ENCODE measurements around the gene RRAS2. TPM values are rescaled to one million over a fixed set of nuclear protein-coding genes. Genes with fewer than 3 reads are reported as not detected.

The RRAS2 gene
- total RNA-seq, 2 donors from 2014 or later, result 75.1 to 99.7 TPM

DNA sequence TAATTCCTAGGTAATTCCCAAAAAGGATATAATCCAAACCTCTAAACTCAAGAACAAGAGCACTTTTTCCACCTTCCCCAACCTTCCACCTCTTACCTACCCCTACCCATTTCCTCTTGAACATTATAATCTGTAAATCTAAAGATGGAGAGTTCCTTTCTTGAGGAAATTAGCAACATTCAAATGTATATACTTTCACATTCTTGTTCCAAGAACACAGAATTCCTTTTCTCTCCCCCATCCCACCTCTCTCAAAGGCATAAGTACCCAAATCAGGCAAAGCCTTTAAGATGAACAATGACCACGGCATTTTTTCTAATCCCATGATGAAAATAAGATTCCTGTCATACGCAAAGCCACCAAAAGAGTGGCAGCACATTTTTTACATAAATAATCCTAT, 18.3 kb downstream of the RRAS2 start:
- DNase-seq, result no peak
- TF ChIP-seq, protein P1, sequence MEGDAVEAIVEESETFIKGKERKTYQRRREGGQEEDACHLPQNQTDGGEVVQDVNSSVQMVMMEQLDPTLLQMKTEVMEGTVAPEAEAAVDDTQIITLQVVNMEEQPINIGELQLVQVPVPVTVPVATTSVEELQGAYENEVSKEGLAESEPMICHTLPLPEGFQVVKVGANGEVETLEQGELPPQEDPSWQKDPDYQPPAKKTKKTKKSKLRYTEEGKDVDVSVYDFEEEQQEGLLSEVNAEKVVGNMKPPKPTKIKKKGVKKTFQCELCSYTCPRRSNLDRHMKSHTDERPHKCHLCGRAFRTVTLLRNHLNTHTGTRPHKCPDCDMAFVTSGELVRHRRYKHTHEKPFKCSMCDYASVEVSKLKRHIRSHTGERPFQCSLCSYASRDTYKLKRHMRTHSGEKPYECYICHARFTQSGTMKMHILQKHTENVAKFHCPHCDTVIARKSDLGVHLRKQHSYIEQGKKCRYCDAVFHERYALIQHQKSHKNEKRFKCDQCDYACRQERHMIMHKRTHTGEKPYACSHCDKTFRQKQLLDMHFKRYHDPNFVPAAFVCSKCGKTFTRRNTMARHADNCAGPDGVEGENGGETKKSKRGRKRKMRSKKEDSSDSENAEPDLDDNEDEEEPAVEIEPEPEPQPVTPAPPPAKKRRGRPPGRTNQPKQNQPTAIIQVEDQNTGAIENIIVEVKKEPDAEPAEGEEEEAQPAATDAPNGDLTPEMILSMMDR (conservative IDR thresholded peaks at IDR 0.05), result no peak
- Mint-ChIP-seq H3K27me3 (ENCODE audit: insufficient read depth) (no peaks in the 10 kb centered on the region), H3K9me3 (peaks cover 10% of the 10 kb centered on the region), H3K4me1 (peaks cover 30% of the 10 kb centered on the region), H3K4me3 (peak overlapping the region; percentile 28), H3K27ac (peak overlapping the region; percentile 77), H3K36me3 (ENCODE audit: low read depth) (peaks cover 14% of the 10 kb centered on the region)
- 34 to 60% methylated on average over 2 of the region's 2 CpGs for WGBS, 2 experiments (ENCODE audit: insufficient coverage in 1 of 2, insufficient read length in 1 of 2)
- peak overlapping the region; percentile 42 for H3K4me3 ChIP-seq (ENCODE audit: low read length)
- H3K4me1 ChIP-seq (ENCODE audit: control insufficient read depth, insufficient read depth, low read length), result peaks cover 2% of the 10 kb centered on the region
- H3K9ac ChIP-seq (ENCODE audit: extremely low read depth, low read length, poor library complexity, severe bottlenecking), result no peak overlapping the region
- H3K36me3 ChIP-seq (ENCODE audit: control insufficient read depth, insufficient read depth, low read length), result no peaks in the 10 kb centered on the region
- peak overlapping the region; percentile 42 for H3K27ac ChIP-seq (ENCODE audit: low read depth, low read length)
- peaks cover 14% of the 10 kb centered on the region for H3K9me3 ChIP-seq (ENCODE audit: control insufficient read depth, low read length)
- no peaks in the 10 kb centered on the region for H3K27me3 ChIP-seq (ENCODE audit: control insufficient read depth, insufficient read depth, low read length, poor library complexity, severe bottlenecking)

DNA sequence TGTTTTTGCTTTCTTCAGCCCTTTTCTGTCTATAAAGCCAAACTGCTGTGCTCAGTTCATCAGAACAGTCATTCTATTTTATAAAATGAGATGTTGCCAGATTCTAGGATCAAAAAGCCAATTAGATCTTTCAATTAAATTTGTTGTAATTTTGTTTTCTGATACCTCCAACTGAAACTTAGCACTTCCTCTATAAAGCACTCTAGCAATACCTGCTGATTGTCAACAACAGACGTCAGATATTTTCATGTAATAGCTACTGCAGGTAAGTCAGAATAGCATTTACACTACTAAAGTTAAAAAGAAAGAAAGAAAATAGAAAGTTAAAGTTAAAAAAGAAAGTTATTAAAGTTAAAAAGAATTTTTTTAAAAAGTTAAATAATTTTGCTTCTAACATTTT, 19.6 kb downstream of the RRAS2 start:
- TF ChIP-seq, protein P1 (conservative IDR thresholded peaks at IDR 0.05), result no peak
- Histone ChIP-seq H3K4me1 (ENCODE audit: control insufficient read depth, insufficient read depth, low read length) (peaks cover 2% of the 10 kb centered on the region), H3K27ac (ENCODE audit: low read depth, low read length) (no peak overlapping the region), H3K36me3 (ENCODE audit: control insufficient read depth, insufficient read depth, low read length) (no peaks in the 10 kb centered on the region), H3K9me3 (ENCODE audit: control insufficient read depth, low read length) (peaks cover 14% of the 10 kb centered on the region), H3K4me3 (ENCODE audit: low read length) (no peak overlapping the region), H3K27me3 (ENCODE audit: control insufficient read depth, insufficient read depth, low read length, poor library complexity, severe bottlenecking) (no peaks in the 10 kb centered on the region), H3K9ac (ENCODE audit: extremely low read depth, low read length, poor library complexity, severe bottlenecking) (no peak overlapping the region)
- peak overlapping the region; percentile 22 for H3K27ac Mint-ChIP-seq
- DNase-seq, result no peak
- H3K4me1 Mint-ChIP-seq, result peaks cover 39% of the 10 kb centered on the region
- H3K36me3 Mint-ChIP-seq (ENCODE audit: low read depth), result peaks cover 11% of the 10 kb centered on the region
- H3K4me3 Mint-ChIP-seq, result no peak overlapping the region
- WGBS, 2 experiments (ENCODE audit: insufficient coverage in 1 of 2, insufficient read length in 1 of 2), result 100% methylated on average over 1 of the region's 1 CpG; no CpG with 5 or more reads in 1 of the 2 experiments
- peaks cover 10% of the 10 kb centered on the region for H3K9me3 Mint-ChIP-seq
- no peaks in the 10 kb centered on the region for H3K27me3 Mint-ChIP-seq (ENCODE audit: insufficient read depth)

DNA sequence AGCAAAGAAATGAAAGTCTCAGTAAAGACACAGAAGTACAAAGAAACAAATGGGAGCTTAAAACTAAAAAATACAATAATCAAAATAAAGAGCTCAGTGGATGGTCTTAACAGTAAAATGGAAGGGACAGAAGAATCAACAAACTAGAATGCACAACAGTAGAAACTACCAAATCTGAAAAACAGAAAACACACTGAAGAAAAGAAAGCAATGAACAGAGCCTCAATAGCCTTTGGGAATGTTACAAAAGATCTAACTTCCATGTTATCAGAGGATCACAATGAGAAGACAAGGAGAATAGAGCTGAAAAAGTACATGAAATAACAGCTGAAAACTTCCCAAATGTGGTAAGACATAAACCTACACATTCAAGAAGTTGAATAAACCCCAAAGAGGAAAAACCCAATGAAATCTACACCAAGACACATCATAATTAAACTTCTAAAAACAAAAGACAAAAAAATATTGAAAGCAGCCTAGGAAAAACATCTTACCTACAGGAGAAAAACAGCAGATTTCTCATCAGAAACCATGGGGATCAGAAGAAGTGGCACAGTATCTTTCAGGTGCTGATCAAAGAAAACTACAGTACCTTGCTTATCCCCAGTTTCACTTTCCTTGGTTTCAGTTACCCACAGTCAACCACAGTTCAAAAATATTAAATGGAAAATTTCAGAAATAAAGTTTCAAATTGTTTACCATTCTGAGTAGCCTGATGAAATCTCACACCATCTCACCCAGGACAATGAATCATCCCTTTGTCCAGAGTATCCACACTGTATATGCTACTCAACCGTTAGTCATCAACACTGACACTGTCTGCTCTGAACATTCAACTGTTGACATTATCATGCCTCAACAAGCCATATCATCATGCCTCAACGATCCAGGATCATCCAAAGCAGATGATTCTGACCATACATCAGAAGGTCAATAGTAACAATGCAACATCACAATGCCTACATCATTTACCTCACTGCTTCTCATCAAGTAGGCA, 22.2 kb downstream of the RRAS2 start:
- H3K9me3 ChIP-seq (ENCODE audit: control insufficient read depth, low read length), result peaks cover 14% of the 10 kb centered on the region
- no peak for DNase-seq
- H3K27me3 Mint-ChIP-seq (ENCODE audit: insufficient read depth), result no peaks in the 10 kb centered on the region
- TF ChIP-seq, protein P1 (conservative IDR thresholded peaks at IDR 0.05), result no peak
- H3K4me1 Mint-ChIP-seq, result peaks cover 33% of the 10 kb centered on the region
- no peak overlapping the region for H3K4me3 ChIP-seq (ENCODE audit: low read length)
- H3K4me1 ChIP-seq (ENCODE audit: control insufficient read depth, insufficient read depth, low read length), result peaks cover 2% of the 10 kb centered on the region
- H3K36me3 Mint-ChIP-seq (ENCODE audit: low read depth), result peaks cover 8% of the 10 kb centered on the region
- peak overlapping the region; percentile 64 for H3K27ac Mint-ChIP-seq
- H3K36me3 ChIP-seq (ENCODE audit: control insufficient read depth, insufficient read depth, low read length), result no peaks in the 10 kb centered on the region
- WGBS, 2 experiments (ENCODE audit: insufficient coverage in 1 of 2, insufficient read length in 1 of 2), result 98 to 100% methylated on average over 1 to 2 of the region's 2 CpGs
- H3K27ac ChIP-seq (ENCODE audit: low read depth, low read length), result no peak overlapping the region
- H3K4me3 Mint-ChIP-seq, result no peak overlapping the region
- H3K9ac ChIP-seq (ENCODE audit: extremely low read depth, low read length, poor library complexity, severe bottlenecking), result no peak overlapping the region
- peaks cover 9% of the 10 kb centered on the region for H3K9me3 Mint-ChIP-seq
- no peaks in the 10 kb centered on the region for H3K27me3 ChIP-seq (ENCODE audit: control insufficient read depth, insufficient read depth, low read length, poor library complexity, severe bottlenecking)
